ENCODE measurements around the gene OPN1MW2. TPM values are rescaled to one million over a fixed set of nuclear protein-coding genes. Genes with fewer than 3 reads are reported as not detected.
"Not testable (repeated sequence)": the region's sequence is repeated elsewhere in the genome, so short reads cannot be mapped to it uniquely, and the experiment has no call there.

OPN1MW2 gene
- not detected in 2 replicates for total RNA-seq

GRCh38 chrX:154219456-154219855 lies at the start of gene OPN1MW2:
Gene OPN1MW2 (plus strand): TSS chrX:154219756. CDS start chrX:154219816, 60 bp downstream.
- DNase-seq (ENCODE audit: extremely low read depth, low read depth, low spot score), result not testable (repeated sequence)

GRCh38 chrX:154172535-154172943 lies 47.0 kb upstream of the OPN1MW2 start:
- DNase-seq (ENCODE audit: extremely low read depth, low read depth, low spot score), result not testable (repeated sequence)

GRCh38 chrX:154174356-154174755 lies 45.2 kb upstream of the OPN1MW2 start:
- not testable (repeated sequence) for DNase-seq (ENCODE audit: extremely low read depth, low read depth, low spot score)

GRCh38 chrX:154182296-154182695 lies 37.3 kb upstream of the OPN1MW2 start, which contains the start of gene OPN1MW:
Gene OPN1MW (plus strand): TSS chrX:154182596. CDS start chrX:154182678, 82 bp downstream.
- DNase-seq (ENCODE audit: extremely low read depth, low read depth, low spot score), result not testable (repeated sequence)

DNA sequence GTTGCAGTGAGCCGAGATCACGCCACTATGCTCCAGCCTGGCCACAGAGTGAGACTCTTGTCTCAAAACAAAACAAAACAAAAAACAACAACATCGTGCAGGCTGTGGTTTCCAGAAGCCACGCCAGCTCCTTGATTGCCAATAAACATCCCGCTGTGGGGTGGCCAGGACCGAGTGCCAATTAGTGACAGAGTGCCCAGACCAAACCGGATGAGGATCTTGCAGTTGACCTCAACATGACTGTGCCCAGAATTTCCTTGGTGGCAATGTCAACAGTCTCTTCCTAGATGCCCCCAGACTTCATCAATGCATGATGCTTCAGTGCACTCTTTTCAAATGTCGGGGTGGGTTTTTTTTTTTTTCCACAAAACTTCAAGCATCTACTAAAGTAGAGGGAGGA lies 35.8 kb upstream of the OPN1MW2 start:
- DNase-seq (ENCODE audit: extremely low read depth, low read depth, low spot score), result not testable (repeated sequence)

DNA sequence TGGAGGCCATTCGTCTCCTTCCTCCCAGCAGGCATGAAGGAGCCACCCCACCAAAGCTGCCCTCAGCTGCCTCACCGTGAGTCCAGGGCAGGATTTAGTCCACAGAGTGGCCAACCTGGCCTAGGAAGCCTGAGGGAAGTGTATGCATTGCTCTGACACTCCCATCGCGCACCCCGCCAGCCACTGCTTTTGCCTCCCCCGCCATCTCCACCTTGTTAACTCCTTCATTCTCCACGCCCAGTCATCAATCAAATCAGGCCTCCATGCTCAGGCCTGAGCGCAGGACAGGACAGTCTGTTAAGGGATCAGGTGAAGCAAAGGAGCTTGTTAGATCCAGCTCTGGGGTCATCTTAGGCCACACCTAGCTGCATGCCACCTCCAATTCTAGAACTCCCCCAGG lies 26.7 kb upstream of the OPN1MW2 start:
- DNase-seq (ENCODE audit: extremely low read depth, low read depth, low spot score), result not testable (repeated sequence)

DNA sequence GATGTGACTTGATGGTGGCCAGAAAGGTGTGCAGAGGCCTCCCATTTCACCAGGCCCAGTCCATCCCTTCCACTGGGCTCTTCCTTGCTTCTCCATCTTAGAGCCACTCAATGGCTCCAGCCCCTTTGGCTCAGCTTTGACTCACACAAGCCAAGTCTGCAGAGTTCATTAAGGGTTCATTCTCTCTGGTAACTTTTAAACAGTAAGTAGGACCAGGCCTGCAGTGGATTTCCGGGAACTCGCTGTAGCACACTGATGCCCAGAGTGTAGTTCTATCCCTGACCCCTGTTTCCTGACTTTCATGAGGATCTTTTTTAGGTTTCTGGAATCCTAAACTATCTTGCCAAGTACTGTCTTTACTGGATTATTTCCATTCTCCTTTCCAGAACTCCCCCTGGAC lies 25.2 kb upstream of the OPN1MW2 start:
- not testable (repeated sequence) for DNase-seq (ENCODE audit: extremely low read depth, low read depth, low spot score)

DNA sequence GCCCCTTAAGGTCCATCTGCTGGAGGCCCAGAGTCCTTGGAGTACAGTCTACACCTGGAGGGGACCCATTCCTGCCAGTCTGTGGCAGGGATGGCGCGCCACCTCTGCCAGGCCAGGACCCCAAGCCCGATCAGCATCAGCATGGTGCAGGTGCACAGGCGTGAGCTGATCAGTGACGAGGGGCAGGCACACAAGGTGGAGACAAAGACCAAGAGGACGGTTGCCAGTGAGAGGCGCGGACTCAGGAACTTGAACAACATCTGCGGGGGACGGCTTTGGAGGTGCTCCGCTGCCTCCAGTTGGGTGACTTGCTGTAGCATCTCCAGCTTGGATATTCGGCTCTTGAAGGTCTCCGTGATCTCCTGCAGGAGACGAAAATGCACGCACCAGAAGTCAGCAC lies 23.1 kb upstream of the OPN1MW2 start:
- DNase-seq (ENCODE audit: extremely low read depth, low read depth, low spot score), result not testable (repeated sequence)

GRCh38 chrX:154209670-154210418 lies 9.7 kb upstream of the OPN1MW2 start:
- not testable (repeated sequence) for DNase-seq (ENCODE audit: extremely low read depth, low read depth, low spot score)

- DNase-seq (ENCODE audit: extremely low read depth, low read depth, low spot score), result not testable (repeated sequence)
These were observed 8.5 kb upstream of the OPN1MW2 start for GRCh38 chrX:154211057-154211456.

GRCh38 chrX:154211499-154211898 lies 8.1 kb upstream of the OPN1MW2 start:
- not testable (repeated sequence) for DNase-seq (ENCODE audit: extremely low read depth, low read depth, low spot score)

DNA sequence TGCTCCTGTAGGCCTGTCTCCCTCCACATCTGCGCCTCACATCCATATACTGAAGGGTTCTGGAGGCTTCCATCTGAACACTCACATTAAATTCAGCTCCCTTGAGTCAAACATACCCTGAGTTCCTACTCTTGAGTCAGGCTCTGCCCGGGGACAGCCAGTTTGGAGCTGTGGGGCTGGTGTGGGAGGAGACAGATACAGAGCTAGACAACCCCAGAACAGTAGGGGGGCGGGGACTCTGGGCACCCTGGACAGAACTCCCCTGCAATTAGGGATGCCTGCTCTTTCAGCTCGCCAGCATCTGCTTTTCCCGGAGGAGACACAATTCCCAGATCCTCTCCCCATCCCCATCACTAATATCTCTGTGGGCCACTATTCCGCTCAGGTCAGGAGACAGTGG lies 5.7 kb downstream of the OPN1MW2 start:
- not testable (repeated sequence) for DNase-seq (ENCODE audit: extremely low read depth, low read depth, low spot score)

DNA sequence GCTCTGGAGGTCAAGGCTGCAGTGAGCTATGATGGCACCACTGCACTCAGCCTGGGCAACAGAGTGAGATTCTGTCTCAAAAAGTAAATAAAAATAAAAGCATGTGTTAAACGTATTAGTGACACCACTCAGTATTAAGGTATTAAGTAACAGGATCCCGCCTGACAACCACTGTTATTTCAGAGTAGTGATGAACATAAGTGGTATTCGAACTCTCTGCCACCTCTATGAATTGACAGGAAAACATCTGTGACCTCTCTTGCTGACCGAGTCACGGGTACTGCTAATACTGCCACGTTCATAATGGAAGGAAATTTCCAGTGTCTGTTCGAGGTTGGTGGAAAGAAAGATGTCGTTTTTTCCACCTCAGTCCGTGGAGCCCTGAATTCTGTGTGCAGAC lies 7.2 kb downstream of the OPN1MW2 start:
- DNase-seq (ENCODE audit: extremely low read depth, low read depth, low spot score), result not testable (repeated sequence)

DNA sequence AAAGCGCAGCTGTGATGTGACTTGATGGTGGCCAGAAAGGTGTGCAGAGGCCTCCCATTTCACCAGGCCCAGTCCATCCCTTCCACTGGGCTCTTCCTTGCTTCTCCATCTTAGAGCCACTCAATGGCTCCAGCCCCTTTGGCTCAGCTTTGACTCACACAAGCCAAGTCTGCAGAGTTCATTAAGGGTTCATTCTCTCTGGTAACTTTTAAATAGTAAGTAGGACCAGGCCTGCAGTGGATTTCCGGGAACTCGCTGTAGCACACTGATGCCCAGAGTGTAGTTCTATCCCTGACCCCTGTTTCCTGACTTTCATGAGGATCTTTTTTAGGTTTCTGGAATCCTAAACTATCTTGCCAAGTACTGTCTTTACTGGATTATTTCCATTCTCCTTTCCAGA lies 11.9 kb downstream of the OPN1MW2 start:
- DNase-seq (ENCODE audit: extremely low read depth, low read depth, low spot score), result not testable (repeated sequence)

DNA sequence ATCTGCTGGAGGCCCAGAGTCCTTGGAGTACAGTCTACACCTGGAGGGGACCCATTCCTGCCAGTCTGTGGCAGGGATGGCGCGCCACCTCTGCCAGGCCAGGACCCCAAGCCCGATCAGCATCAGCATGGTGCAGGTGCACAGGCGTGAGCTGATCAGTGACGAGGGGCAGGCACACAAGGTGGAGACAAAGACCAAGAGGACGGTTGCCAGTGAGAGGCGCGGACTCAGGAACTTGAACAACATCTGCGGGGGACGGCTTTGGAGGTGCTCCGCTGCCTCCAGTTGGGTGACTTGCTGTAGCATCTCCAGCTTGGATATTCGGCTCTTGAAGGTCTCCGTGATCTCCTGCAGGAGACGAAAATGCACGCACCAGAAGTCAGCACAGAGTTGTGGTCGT lies 14.1 kb downstream of the OPN1MW2 start:
- DNase-seq (ENCODE audit: extremely low read depth, low read depth, low spot score), result not testable (repeated sequence)

GRCh38 chrX:154238939-154239559 lies 19.5 kb downstream of the OPN1MW2 start:
- DNase-seq (ENCODE audit: extremely low read depth, low read depth, low spot score), result not testable (repeated sequence)

DNA sequence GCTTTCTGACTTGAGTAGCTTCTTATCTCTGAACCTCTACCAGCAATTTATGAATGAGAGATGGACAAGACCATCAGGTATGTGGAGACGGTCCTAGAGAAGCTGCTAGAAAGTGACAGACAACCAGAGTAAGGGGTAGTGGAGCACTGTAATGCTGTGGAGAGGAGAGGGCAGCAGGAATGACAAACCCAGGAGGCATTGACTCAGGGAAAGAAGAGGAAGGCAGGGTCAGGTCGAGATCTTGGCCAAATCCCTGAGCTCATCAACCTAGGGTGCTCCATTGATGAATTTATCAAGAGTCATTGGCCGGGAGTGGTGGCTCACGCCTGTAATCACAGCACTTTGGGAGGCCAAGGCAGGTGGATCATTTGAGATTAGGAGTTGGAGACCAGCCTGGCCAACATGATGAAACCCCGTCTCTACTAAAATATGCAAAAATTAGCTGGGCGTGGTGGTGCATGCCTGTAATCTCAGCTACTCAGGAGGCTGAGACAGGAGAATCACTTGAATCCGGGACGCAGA lies 20.5 kb downstream of the OPN1MW2 start:
- not testable (repeated sequence) for DNase-seq (ENCODE audit: extremely low read depth, low read depth, low spot score)

DNA sequence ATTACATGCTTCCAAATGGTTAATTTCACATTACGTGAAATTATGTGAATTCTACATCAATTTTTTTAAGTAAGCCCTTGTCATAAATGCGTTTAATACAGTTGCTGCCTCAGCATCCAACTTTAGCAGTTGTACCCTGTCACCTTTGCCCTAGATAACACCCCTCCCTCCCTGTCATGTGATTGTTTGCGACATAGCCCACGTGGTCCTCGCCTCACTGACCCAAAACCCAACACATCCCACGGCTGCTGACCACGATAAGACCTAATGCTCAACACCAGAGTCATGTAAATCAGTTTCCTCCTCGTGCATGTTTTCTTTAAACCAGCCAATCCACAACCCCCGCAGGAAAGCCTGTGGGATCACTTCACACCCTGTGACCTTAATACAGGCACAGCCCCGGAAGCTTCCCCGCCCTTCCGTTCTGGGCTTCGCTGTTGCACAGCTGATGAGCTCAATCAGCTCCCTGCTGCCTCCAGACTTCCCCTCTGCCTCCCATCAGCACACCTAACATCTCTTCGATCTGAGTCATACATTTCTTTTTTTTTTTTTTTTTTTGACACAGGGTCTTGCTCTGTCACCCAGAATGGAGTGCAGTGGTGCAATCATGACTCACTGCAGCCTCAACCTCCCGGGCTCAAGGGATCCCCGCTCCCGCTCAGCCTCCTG lies 28.0 kb downstream of the OPN1MW2 start:
- not testable (repeated sequence) for DNase-seq (ENCODE audit: extremely low read depth, low read depth, low spot score)

DNA sequence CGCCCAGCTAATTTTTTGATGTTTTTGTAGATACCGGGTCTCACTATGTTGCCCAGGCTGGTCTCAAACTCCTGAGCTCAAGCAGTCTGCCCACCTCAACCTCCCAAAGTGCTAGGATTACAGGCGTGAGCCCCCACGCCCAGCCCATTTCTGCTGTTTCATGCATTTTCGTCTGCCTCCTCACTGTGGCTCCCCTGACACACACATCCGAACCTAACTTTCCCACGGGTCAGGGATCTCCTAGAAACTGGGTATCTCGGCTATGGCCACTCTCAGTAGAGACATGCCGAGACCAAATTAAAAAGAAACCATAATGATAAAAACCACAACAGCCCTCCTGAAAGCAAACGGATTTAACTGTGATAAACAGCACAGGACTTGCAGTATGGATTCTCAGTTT lies 28.5 kb downstream of the OPN1MW2 start:
- DNase-seq (ENCODE audit: extremely low read depth, low read depth, low spot score), result not testable (repeated sequence)

GRCh38 chrX:154257282-154257681 lies 37.7 kb downstream of the OPN1MW2 start, which contains the start of gene OPN1MW3:
Gene OPN1MW3 (plus strand): TSS chrX:154257582. CDS start chrX:154257620, 38 bp downstream.
- DNase-seq (ENCODE audit: extremely low read depth, low read depth, low spot score), result not testable (repeated sequence)

DNA sequence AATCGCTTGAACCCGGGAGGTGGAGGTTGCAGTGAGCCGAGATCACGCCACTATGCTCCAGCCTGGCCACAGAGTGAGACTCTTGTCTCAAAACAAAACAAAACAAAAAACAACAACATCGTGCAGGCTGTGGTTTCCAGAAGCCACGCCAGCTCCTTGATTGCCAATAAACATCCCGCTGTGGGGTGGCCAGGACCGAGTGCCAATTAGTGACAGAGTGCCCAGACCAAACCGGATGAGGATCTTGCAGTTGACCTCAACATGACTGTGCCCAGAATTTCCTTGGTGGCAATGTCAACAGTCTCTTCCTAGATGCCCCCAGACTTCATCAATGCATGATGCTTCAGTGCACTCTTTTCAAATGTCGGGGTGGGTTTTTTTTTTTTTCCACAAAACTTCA lies 39.2 kb downstream of the OPN1MW2 start:
- not testable (repeated sequence) for DNase-seq (ENCODE audit: extremely low read depth, low read depth, low spot score)

Measured in glomerular endothelial cell (primary cell).